K562 (cell line): Measurements from ENCODE around the gene TXNRD2. TPM values are rescaled to one million over a fixed set of nuclear protein-coding genes. Genes with fewer than 3 reads are reported as not detected.
A peak's percentile ranks its signal among the peaks of the same experiment; 100 is the strongest.

Experiments used
- CTBP1 ChIP-seq: fragments of 450-650 bp; IDR thresholded peaks from 2 replicates; pipeline ENCODE4 v1.6.1; 2016; ENCODE audit warnings: borderline replicate concordance
- ELF2 ChIP-seq: fragments of 250-450 bp; sonication (Bioruptor Pico); IDR thresholded peaks from 2 replicates; pipeline ENCODE4 v1.5.0; 2021; ENCODE audit warnings: mild to moderate bottlenecking
- HDAC6 ChIP-seq: IDR thresholded peaks from 2 replicates; pipeline ENCODE4 v1.6.1; 2012; ENCODE audit warnings: low read depth, mild to moderate bottlenecking, control low read depth, inconsistent platforms, low read length, moderate library complexity
- NFIC ChIP-seq: fragments of 450-650 bp; IDR thresholded peaks from 2 replicates; pipeline ENCODE4 v1.6.1; 2017; ENCODE audit warnings: mild to moderate bottlenecking, inconsistent platforms
- ZNF140 ChIP-seq: fragments of 250-450 bp; sonication (Bioruptor Pico); IDR thresholded peaks from 2 replicates; pipeline ENCODE4 v1.8.0; 2021; ENCODE audit warnings: moderate library complexity, mild to moderate bottlenecking, inconsistent platforms
- ZNF384 ChIP-seq: IDR thresholded peaks from 2 replicates; pipeline ENCODE4 v1.6.1; 2012; ENCODE audit warnings: low read depth, low read length, improper control_type of control experiment
- ZNF583 ChIP-seq: fragments of 250-450 bp; sonication (Bioruptor Pico); IDR thresholded peaks from 2 replicates; pipeline ENCODE4 v1.4.0; 2020
- polyA plus RNA-seq, 8 experiments: library from polyadenylated mRNA; depleted of rRNA in 4 of 8; stranded (reverse) in 5 of 8; unstranded in 3 of 8; fragments of >200 nt; fragmentation: Nextera tagmentation in 2 of 8; fragmentation: Illumina TruSeq in 1 of 8; extraction: Ambion mirVana in 2 of 8; extraction: Trizol in 1 of 8; gene quantifications; 2 replicates each; pipeline versions ENCODE4 v1.2.1 to v1.2.3, GENCODE V29; 2011 to 2014; ENCODE audit warnings: inconsistent platforms in 1 of 8, missing spikeins in 1 of 8
- total RNA-seq, 7 experiments: library from RNA; depleted of rRNA in 6 of 7; stranded (reverse); fragments of >200 nt in 6 of 7; fragmentation: Illumina TruSeq in 2 of 7; extraction: Trizol in 2 of 7; gene quantifications; 2 replicates each; pipeline versions ENCODE4 v1.2.1 to v1.2.3, GENCODE V29; 2011 to 2021; ENCODE audit warnings: low replicate concordance in 1 of 7
- TF ChIP-seq, protein P1 (sequence below): fragments of 200-600 bp; sonication (generic); IDR thresholded peaks from one replicate; pipeline ENCODE4 v1.6.1; 2012; ENCODE audit warnings: mild to moderate bottlenecking, low read depth, low read length, inconsistent platforms
- TF ChIP-seq, protein P2 (sequence below): IDR thresholded peaks from 2 replicates; pipeline ENCODE4 v1.6.1; 2011; ENCODE audit warnings: borderline replicate concordance, low read depth, mild to moderate bottlenecking, moderate library complexity, low read length; ENCODE audit not compliant: insufficient read depth, poor library complexity, severe bottlenecking
- TF ChIP-seq, protein P3 (sequence below), 2 experiments: fragments of 150-350 bp in 1 of 2; IDR thresholded peaks; 2 replicates each; pipeline ENCODE4 v1.6.1; 2012 to 2016; ENCODE audit warnings: low read depth in 2 of 2, low read length in 2 of 2, mild to moderate bottlenecking in 1 of 2, moderate library complexity in 1 of 2

The TXNRD2 gene
- total and polyA plus RNA-seq, 9 of the 15 experiments (the other 6 are each of a cell fraction or from before 2014, with no cell fraction given), result 3.3 to 80.2 (median 49.4) TPM

DNA sequence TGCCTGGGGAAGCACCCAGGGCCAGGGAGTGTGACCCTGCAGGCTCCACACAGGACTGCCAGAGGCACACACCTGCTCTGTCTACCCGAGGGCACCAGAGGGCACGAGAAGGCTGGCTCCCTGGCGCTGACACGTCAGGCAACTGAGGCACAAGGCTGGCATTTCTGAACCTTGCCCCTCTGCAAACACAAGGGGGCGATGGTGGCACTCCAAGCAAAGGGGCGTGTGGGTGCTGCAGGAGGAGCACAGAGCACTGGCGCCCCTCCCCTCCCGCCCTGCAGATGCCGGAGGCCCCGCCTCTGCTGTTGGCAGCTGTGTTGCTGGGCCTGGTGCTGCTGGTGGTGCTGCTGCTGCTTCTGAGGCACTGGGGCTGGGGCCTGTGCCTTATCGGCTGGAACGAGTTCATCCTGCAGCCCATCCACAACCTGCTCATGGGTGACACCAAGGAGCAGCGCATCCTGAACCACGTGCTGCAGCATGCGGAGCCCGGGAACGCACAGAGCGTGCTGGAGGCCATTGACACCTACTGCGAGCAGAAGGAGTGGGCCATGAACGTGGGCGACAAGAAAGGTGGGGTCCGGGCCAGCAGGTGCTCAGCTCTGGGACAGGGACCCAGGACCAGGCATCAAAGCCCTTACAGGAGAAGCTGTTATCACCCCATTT is 20.8 kb upstream of the TXNRD2 start (continued):
- TF ChIP-seq, protein P1, sequence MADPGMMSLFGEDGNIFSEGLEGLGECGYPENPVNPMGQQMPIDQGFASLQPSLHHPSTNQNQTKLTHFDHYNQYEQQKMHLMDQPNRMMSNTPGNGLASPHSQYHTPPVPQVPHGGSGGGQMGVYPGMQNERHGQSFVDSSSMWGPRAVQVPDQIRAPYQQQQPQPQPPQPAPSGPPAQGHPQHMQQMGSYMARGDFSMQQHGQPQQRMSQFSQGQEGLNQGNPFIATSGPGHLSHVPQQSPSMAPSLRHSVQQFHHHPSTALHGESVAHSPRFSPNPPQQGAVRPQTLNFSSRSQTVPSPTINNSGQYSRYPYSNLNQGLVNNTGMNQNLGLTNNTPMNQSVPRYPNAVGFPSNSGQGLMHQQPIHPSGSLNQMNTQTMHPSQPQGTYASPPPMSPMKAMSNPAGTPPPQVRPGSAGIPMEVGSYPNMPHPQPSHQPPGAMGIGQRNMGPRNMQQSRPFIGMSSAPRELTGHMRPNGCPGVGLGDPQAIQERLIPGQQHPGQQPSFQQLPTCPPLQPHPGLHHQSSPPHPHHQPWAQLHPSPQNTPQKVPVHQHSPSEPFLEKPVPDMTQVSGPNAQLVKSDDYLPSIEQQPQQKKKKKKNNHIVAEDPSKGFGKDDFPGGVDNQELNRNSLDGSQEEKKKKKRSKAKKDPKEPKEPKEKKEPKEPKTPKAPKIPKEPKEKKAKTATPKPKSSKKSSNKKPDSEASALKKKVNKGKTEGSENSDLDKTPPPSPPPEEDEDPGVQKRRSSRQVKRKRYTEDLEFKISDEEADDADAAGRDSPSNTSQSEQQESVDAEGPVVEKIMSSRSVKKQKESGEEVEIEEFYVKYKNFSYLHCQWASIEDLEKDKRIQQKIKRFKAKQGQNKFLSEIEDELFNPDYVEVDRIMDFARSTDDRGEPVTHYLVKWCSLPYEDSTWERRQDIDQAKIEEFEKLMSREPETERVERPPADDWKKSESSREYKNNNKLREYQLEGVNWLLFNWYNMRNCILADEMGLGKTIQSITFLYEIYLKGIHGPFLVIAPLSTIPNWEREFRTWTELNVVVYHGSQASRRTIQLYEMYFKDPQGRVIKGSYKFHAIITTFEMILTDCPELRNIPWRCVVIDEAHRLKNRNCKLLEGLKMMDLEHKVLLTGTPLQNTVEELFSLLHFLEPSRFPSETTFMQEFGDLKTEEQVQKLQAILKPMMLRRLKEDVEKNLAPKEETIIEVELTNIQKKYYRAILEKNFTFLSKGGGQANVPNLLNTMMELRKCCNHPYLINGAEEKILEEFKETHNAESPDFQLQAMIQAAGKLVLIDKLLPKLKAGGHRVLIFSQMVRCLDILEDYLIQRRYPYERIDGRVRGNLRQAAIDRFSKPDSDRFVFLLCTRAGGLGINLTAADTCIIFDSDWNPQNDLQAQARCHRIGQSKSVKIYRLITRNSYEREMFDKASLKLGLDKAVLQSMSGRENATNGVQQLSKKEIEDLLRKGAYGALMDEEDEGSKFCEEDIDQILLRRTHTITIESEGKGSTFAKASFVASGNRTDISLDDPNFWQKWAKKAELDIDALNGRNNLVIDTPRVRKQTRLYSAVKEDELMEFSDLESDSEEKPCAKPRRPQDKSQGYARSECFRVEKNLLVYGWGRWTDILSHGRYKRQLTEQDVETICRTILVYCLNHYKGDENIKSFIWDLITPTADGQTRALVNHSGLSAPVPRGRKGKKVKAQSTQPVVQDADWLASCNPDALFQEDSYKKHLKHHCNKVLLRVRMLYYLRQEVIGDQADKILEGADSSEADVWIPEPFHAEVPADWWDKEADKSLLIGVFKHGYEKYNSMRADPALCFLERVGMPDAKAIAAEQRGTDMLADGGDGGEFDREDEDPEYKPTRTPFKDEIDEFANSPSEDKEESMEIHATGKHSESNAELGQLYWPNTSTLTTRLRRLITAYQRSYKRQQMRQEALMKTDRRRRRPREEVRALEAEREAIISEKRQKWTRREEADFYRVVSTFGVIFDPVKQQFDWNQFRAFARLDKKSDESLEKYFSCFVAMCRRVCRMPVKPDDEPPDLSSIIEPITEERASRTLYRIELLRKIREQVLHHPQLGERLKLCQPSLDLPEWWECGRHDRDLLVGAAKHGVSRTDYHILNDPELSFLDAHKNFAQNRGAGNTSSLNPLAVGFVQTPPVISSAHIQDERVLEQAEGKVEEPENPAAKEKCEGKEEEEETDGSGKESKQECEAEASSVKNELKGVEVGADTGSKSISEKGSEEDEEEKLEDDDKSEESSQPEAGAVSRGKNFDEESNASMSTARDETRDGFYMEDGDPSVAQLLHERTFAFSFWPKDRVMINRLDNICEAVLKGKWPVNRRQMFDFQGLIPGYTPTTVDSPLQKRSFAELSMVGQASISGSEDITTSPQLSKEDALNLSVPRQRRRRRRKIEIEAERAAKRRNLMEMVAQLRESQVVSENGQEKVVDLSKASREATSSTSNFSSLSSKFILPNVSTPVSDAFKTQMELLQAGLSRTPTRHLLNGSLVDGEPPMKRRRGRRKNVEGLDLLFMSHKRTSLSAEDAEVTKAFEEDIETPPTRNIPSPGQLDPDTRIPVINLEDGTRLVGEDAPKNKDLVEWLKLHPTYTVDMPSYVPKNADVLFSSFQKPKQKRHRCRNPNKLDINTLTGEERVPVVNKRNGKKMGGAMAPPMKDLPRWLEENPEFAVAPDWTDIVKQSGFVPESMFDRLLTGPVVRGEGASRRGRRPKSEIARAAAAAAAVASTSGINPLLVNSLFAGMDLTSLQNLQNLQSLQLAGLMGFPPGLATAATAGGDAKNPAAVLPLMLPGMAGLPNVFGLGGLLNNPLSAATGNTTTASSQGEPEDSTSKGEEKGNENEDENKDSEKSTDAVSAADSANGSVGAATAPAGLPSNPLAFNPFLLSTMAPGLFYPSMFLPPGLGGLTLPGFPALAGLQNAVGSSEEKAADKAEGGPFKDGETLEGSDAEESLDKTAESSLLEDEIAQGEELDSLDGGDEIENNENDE, result peak; percentile 72
- TF ChIP-seq ZNF583 (CRISPR knock-in tag) (no peak), CTBP1 (peak; percentile 45; the same call in 1 of the 2 replicates), ZNF140 (CRISPR knock-in tag) (no peak), HDAC6 (no peak), ELF2 (CRISPR knock-in tag) (no peak), NFIC (peak; percentile 28), ZNF384 (no peak)
- TF ChIP-seq, protein P2, sequence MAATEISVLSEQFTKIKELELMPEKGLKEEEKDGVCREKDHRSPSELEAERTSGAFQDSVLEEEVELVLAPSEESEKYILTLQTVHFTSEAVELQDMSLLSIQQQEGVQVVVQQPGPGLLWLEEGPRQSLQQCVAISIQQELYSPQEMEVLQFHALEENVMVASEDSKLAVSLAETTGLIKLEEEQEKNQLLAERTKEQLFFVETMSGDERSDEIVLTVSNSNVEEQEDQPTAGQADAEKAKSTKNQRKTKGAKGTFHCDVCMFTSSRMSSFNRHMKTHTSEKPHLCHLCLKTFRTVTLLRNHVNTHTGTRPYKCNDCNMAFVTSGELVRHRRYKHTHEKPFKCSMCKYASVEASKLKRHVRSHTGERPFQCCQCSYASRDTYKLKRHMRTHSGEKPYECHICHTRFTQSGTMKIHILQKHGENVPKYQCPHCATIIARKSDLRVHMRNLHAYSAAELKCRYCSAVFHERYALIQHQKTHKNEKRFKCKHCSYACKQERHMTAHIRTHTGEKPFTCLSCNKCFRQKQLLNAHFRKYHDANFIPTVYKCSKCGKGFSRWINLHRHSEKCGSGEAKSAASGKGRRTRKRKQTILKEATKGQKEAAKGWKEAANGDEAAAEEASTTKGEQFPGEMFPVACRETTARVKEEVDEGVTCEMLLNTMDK, result peak; percentile 84
- TF ChIP-seq, protein P3, sequence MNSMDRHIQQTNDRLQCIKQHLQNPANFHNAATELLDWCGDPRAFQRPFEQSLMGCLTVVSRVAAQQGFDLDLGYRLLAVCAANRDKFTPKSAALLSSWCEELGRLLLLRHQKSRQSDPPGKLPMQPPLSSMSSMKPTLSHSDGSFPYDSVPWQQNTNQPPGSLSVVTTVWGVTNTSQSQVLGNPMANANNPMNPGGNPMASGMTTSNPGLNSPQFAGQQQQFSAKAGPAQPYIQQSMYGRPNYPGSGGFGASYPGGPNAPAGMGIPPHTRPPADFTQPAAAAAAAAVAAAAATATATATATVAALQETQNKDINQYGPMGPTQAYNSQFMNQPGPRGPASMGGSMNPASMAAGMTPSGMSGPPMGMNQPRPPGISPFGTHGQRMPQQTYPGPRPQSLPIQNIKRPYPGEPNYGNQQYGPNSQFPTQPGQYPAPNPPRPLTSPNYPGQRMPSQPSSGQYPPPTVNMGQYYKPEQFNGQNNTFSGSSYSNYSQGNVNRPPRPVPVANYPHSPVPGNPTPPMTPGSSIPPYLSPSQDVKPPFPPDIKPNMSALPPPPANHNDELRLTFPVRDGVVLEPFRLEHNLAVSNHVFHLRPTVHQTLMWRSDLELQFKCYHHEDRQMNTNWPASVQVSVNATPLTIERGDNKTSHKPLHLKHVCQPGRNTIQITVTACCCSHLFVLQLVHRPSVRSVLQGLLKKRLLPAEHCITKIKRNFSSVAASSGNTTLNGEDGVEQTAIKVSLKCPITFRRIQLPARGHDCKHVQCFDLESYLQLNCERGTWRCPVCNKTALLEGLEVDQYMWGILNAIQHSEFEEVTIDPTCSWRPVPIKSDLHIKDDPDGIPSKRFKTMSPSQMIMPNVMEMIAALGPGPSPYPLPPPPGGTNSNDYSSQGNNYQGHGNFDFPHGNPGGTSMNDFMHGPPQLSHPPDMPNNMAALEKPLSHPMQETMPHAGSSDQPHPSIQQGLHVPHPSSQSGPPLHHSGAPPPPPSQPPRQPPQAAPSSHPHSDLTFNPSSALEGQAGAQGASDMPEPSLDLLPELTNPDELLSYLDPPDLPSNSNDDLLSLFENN (IDR thresholded peaks at IDR 0.05; ENCODE audit: low read depth in 2 of 2, low read length in 2 of 2), result no peak; a peak in 1 of 4 replicates
